HepG2 (cell line): ENCODE data around the gene DLG2. TPM values are rescaled to one million over a fixed set of nuclear protein-coding genes. Genes with fewer than 3 reads are reported as not detected.

Experiments
- ATAC-seq: fragments of 200-7000 bp; cut with Tn5 transposase; 3 replicates; pipeline ENCODE4 v1.9.1; 2020; ENCODE audit warnings: mild to moderate bottlenecking, moderate library complexity
- BruUV-seq: library from RNA; stranded (reverse); fragments of 400-500 nt; replicated peaks from 2 replicates; lab custom pipeline; 2021; lab: Mats Ljungman, UMichigan
- CTCF ChIA-PET: fragments of 300-600 bp; formaldehyde crosslinking; extraction: SDS; loops from one replicate; lab custom pipeline; 2021; ENCODE audit warnings: low total read pairs, inconsistent platforms, low intra/inter-chr PET ratio; lab: Yijun Ruan, JAX
- POLR2A ChIA-PET: fragments of 350-600 bp; sonication (Branson Sonifier 250); formaldehyde crosslinking; loops from one replicate; lab custom pipeline; 2020; ENCODE audit warnings: antibody characterized with exemption, inconsistent platforms; lab: Yijun Ruan, JAX
- DNase-seq: peaks from one replicate; pipeline ENCODE4 v3.0.0-alpha.2; 2015; ENCODE audit warnings: low spot score
- FAIRE-seq: peaks from 3 replicates; lab custom pipeline; 2011; peaks lifted over from hg19 to GRCh38; lab: Jason Lieb, UNC
- H2AFZ ChIP-seq: one replicate; pipeline ENCODE4 v1.6.1; 2011; ENCODE audit warnings: low read length, inconsistent platforms
- H3K27ac ChIP-seq: fragments of 300-600 bp; 3 replicates; pipeline ENCODE4 v1.8.0; 2011; ENCODE audit warnings: mixed run types, mild to moderate bottlenecking, mixed read lengths, low read length, inconsistent platforms; ENCODE audit not compliant: insufficient read depth; ENCODE audit errors: extremely low read length
- H3K27me3 ChIP-seq, 2 experiments: fragments of 200-600 bp in 1 of 2; 2 replicates in 1 of 2; 3 replicates in 1 of 2; pipeline versions ENCODE4 v1.6.0 to v1.8.0; 2011; ENCODE audit warnings: low read length in 2 of 2, mild to moderate bottlenecking in 2 of 2, moderate library complexity in 2 of 2, inconsistent platforms in 1 of 2; ENCODE audit not compliant: insufficient read depth in 2 of 2, control insufficient read depth in 1 of 2
- H3K36me3 ChIP-seq, 2 experiments: fragments of 200-600 bp in 1 of 2; replicated peaks in 1 of 2; 2 replicates in 1 of 2; 3 replicates in 1 of 2; pipeline versions ENCODE4 v1.5.1 to v1.8.0; 2011; ENCODE audit warnings: low read length in 2 of 2, inconsistent platforms in 1 of 2; ENCODE audit not compliant: insufficient read depth in 2 of 2, control insufficient read depth in 1 of 2
- H3K4me1 ChIP-seq: 2 replicates; pipeline ENCODE4 v1.5.1; 2012; ENCODE audit warnings: low read length, inconsistent platforms; ENCODE audit not compliant: insufficient read depth
- H3K4me2 ChIP-seq: 2 replicates; pipeline ENCODE4 v1.6.0; 2011; ENCODE audit warnings: low read depth, low read length, inconsistent platforms
- H3K4me3 ChIP-seq, 3 experiments: fragments of 200-600 bp in 1 of 3; sonication (generic), shearing (Covaris generic) in 1 of 3; replicated peaks in 1 of 3; 2 replicates each; pipeline ENCODE4 v1.5.1; 2011 to 2016; ENCODE audit warnings: low read length in 3 of 3, inconsistent platforms in 2 of 3, low read depth in 2 of 3, mild to moderate bottlenecking in 2 of 3, control low read depth in 1 of 3, mixed read lengths in 1 of 3; ENCODE audit not compliant: insufficient read depth in 1 of 3
- H3K79me2 ChIP-seq: one replicate; pipeline ENCODE4 v1.6.1; 2011; ENCODE audit warnings: low read length, inconsistent platforms; ENCODE audit not compliant: insufficient read depth
- H3K9ac ChIP-seq: 2 replicates; pipeline ENCODE4 v1.6.0; 2011; ENCODE audit warnings: mild to moderate bottlenecking, low read depth, low read length, inconsistent platforms; ENCODE audit not compliant: insufficient read depth
- H3K9me3 ChIP-seq: 2 replicates; pipeline ENCODE4 v1.5.1; 2012; ENCODE audit warnings: mild to moderate bottlenecking, low read length
- H4K20me1 ChIP-seq: 2 replicates; pipeline ENCODE4 v1.6.0; 2011; ENCODE audit warnings: inconsistent platforms, mild to moderate bottlenecking, low read length, moderate library complexity; ENCODE audit not compliant: insufficient read depth
- AKAP8 ChIP-seq: sonication (generic); formaldehyde crosslinking; IDR thresholded peaks from 2 replicates; pipeline ENCODE4 v1.5.1; 2020; ENCODE audit warnings: mild to moderate bottlenecking, missing genetic modification reagents
- ATAD3A ChIP-seq: sonication (generic); formaldehyde crosslinking; IDR thresholded peaks from 2 replicates; pipeline ENCODE4 v1.4.0; 2020; ENCODE audit warnings: missing genetic modification reagents
- ELF1 ChIP-seq: sonication (generic); formaldehyde crosslinking; IDR thresholded peaks from 2 replicates; pipeline ENCODE4 v1.4.0; 2020; ENCODE audit warnings: missing genetic modification reagents
- ETS1 ChIP-seq: sonication (generic); formaldehyde crosslinking; IDR thresholded peaks from 2 replicates; pipeline ENCODE4 v1.4.0; 2020; ENCODE audit warnings: missing genetic modification reagents
- GTF2F1 ChIP-seq: fragments of 150-350 bp; IDR thresholded peaks from 2 replicates; pipeline ENCODE4 v1.6.1; 2014; ENCODE audit warnings: low read length
- HHEX ChIP-seq: IDR thresholded peaks from 2 replicates; pipeline ENCODE4 v1.6.1; 2016; ENCODE audit warnings: control low read depth
- KDM3A ChIP-seq: IDR thresholded peaks from 2 replicates; pipeline ENCODE4 v1.6.1; 2018; ENCODE audit warnings: low read depth, missing compliant biosample characterization
- KLF16 ChIP-seq, 2 experiments: sonication (generic) in 1 of 2; formaldehyde crosslinking in 1 of 2; IDR thresholded peaks; 2 replicates each; pipeline versions ENCODE4 v1.6.1 to v1.8.0; 2016 to 2023; ENCODE audit warnings: missing genetic modification reagents in 2 of 2, missing compliant biosample characterization in 1 of 2
- MATR3 ChIP-seq: sonication (generic); formaldehyde crosslinking; IDR thresholded peaks from 2 replicates; pipeline ENCODE4 v1.4.0; 2020; ENCODE audit warnings: missing genetic modification reagents
- POGZ ChIP-seq: sonication (generic); formaldehyde crosslinking; IDR thresholded peaks from 2 replicates; pipeline ENCODE4 v1.4.0; 2020; ENCODE audit warnings: mild to moderate bottlenecking, missing genetic modification reagents
- PREB ChIP-seq: sonication (generic); formaldehyde crosslinking; IDR thresholded peaks from 2 replicates; pipeline ENCODE4 v1.4.0; 2020; ENCODE audit warnings: missing genetic modification reagents
- RBFOX2 ChIP-seq: fragments of 200-400 bp; formaldehyde crosslinking; IDR thresholded peaks from 2 replicates; pipeline ENCODE4 v1.6.1; 2017; ENCODE audit warnings: low read depth, mild to moderate bottlenecking, low read length
- TMF1 ChIP-seq: sonication (generic); formaldehyde crosslinking; IDR thresholded peaks from 2 replicates; pipeline ENCODE4 v1.8.1; 2022; ENCODE audit warnings: low read depth, missing genetic modification reagents
- TOE1 ChIP-seq: sonication (generic); formaldehyde crosslinking; IDR thresholded peaks from 2 replicates; pipeline ENCODE4 v1.4.0; 2020; ENCODE audit warnings: mild to moderate bottlenecking, missing genetic modification reagents
- ZBTB26 ChIP-seq: IDR thresholded peaks from 2 replicates; pipeline ENCODE4 v1.6.1; 2016; ENCODE audit warnings: missing compliant biosample characterization, missing genetic modification reagents, borderline replicate concordance
- ZBTB43 ChIP-seq: sonication (generic); formaldehyde crosslinking; conservative IDR thresholded peaks from 2 replicates; pipeline ENCODE4 v1.4.0; 2020; ENCODE audit warnings: missing genetic modification reagents
- ZFAT ChIP-seq: sonication (generic); formaldehyde crosslinking; conservative IDR thresholded peaks from 2 replicates; pipeline ENCODE4 v1.8.1; 2023; ENCODE audit warnings: missing genetic modification reagents, inconsistent platforms
- ZFP36L1 ChIP-seq: sonication (generic); formaldehyde crosslinking; IDR thresholded peaks from 2 replicates; pipeline ENCODE4 v1.8.0; 2022; ENCODE audit warnings: mild to moderate bottlenecking, missing genetic modification reagents, moderate library complexity
- ZMAT3 ChIP-seq: sonication (generic); formaldehyde crosslinking; conservative IDR thresholded peaks from 2 replicates; pipeline ENCODE4 v1.7.0; 2021; ENCODE audit warnings: missing genetic modification reagents
- ZNF354B ChIP-seq: sonication (generic); formaldehyde crosslinking; IDR thresholded peaks from 2 replicates; pipeline ENCODE4 v1.8.0; 2022; ENCODE audit warnings: mild to moderate bottlenecking, missing genetic modification reagents
- ZNF652 ChIP-seq: IDR thresholded peaks from 2 replicates; pipeline ENCODE4 v1.6.1; 2016; ENCODE audit warnings: low read depth, borderline replicate concordance
- WGBS: methylation state at CpG from one replicate; pipeline ENCODE4 v1.1.6; 2017; ENCODE audit warnings: low lambda C conversion rate; 5-methylcytosine and 5-hydroxymethylcytosine counted together
- in situ Hi-C: cut with HindIII; loops from 2 replicates; pipeline ENCODE4 v1.10.0; 2017; ENCODE audit warnings: low pct_unique_long_range_greater_than_20kb; ENCODE audit not compliant: extremely low pct_ligation_motif_present
- intact Hi-C: fragments of 100-400 bp; cut with micrococcal nuclease; formaldehyde crosslinking; loops from one replicate; pipeline ENCODE4 v1.10.0; 2022; ENCODE audit not compliant: unreplicated experiment
- polyA plus RNA-seq, 8 experiments: library from polyadenylated mRNA; depleted of rRNA in 3 of 8; stranded (reverse) in 7 of 8; unstranded in 1 of 8; fragments of >200 nt; fragmentation: Illumina TruSeq in 4 of 8; extraction: Trizol in 4 of 8; gene quantifications; 2 replicates each; pipeline versions ENCODE4 v1.2.1 to v1.2.3, GENCODE V29; 2011 to 2016; ENCODE audit warnings: low read depth in 4 of 8, missing spikeins in 1 of 8, mixed read lengths in 1 of 8; ENCODE audit not compliant: insufficient read depth in 1 of 8
- total RNA-seq, 5 experiments: library from RNA; depleted of rRNA; stranded (reverse); fragments of >200 nt; fragmentation: Illumina TruSeq; extraction: Trizol; gene quantifications; 2 replicates each; pipeline ENCODE4 v1.2.3, GENCODE V29; 2016; ENCODE audit warnings: low read depth in 1 of 5

Gene DLG2
- total and polyA plus RNA-seq, 2 of the 13 experiments (the other 11 are each of a cell fraction or from before 2014, with no cell fraction given), result 0.46 to 1.0 TPM

- ATAC-seq (peak; percentile 99), FAIRE-seq (peak; percentile 80), DNase-seq (peak; percentile 95)
- in situ Hi-C loops (loop anchor here (25.0 kb wide), 1 partner anchor 634 kb away; no protein-coding TSS in a partner anchor), intact Hi-C loops (loop anchor here (1.0 to 10.0 kb wide), 4 partner anchors 19 to 616 kb away; partner anchors contain the start of genes CREBZF, EED, PICALM and TMEM126A)
- ChIA-PET POLR2A (interaction anchor here (0.8 to 3.0 kb wide), 9 partner anchors 10 to 617 kb away, joined by 3 to 41 read pairs (median 5); partner anchors contain the start of genes CCDC89, CREBZF, EED and TMEM126A), CTCF (no interaction called here)
- peak within 1 kb of the TSS; percentile 92 for H3K9ac ChIP-seq
- WGBS, result 1% methylated on average over 34 of the region's 41 CpGs
- H3K27me3 ChIP-seq, result no peaks in the 10 kb centered on the region; a peak in 1 of 5 replicates
- TSS peak; percentile 81 for BruUV-seq
- H3K4me2 ChIP-seq, result peak within 1 kb of the TSS; percentile 91
- peaks cover 0 to 3% of the 10 kb centered on the region in 2 experiments; a peak in 1 of 5 replicates for H3K36me3 ChIP-seq
- H4K20me1 ChIP-seq, result no peaks in the 10 kb centered on the region
- peak within 1 kb of the TSS; percentile 79 for H3K27ac ChIP-seq
- H3K9me3 ChIP-seq, result no peaks in the 10 kb centered on the region
- peaks cover 27% of the 10 kb centered on the region for H3K4me1 ChIP-seq
- peaks cover 32% of the 10 kb centered on the region for H3K79me2 ChIP-seq
- H2AFZ ChIP-seq, result peak within 1 kb of the TSS; percentile 96
- H3K4me3 ChIP-seq, result peak within 1 kb of the TSS; percentile 79 to 88 (median 81)
- TF ChIP-seq TOE1 (no peak), GTF2F1 (no peak), ZNF652 (CRISPR knock-in tag) (no peak), ZBTB43 (CRISPR knock-in tag) (no peak), RBFOX2 (peak; percentile 65; the same call in 1 of the 2 replicates), HHEX (CRISPR knock-in tag) (no peak), TMF1 (CRISPR knock-in tag) (no peak), ZFP36L1 (CRISPR knock-in tag) (peak; percentile 86; the same call in 1 of the 2 replicates), ZFAT (CRISPR knock-in tag) (no peak), ZBTB26 (CRISPR knock-in tag) (no peak), MATR3 (no peak), KDM3A (CRISPR knock-in tag) (no peak), ATAD3A (CRISPR knock-in tag) (no peak), ZNF354B (CRISPR knock-in tag) (0 out of 2 replicates have a peak, but pooled peaks have one; percentile 24), POGZ (CRISPR knock-in tag) (peak; percentile 82), ELF1 (CRISPR knock-in tag) (peak; percentile 68), KLF16 (CRISPR knock-in tag; IDR thresholded peaks at IDR 0.05) (no peak), PREB (CRISPR knock-in tag) (no peak), AKAP8 (CRISPR knock-in tag) (no peak), ZMAT3 (CRISPR knock-in tag) (0 out of 2 replicates have a peak, but pooled peaks have one; percentile 26), ETS1 (CRISPR knock-in tag) (no peak)
Observed at GRCh38 chr11:85627998-85628770, 1.0 kb upstream of the DLG2 start, which contains the start of gene TMEM126B. Gene TMEM126B (plus strand): TSS chr11:85628593. CDS start chr11:85628608, 15 bp downstream.
